CD14-positive monocyte (primary cell): Measurements from ENCODE around the gene NAP1L1. TPM values are rescaled to one million over a fixed set of nuclear protein-coding genes. Genes with fewer than 3 reads are reported as not detected.

Experiments
- DNase-seq, 3 donors: peaks; one replicate each; pipeline ENCODE4 v3.0.0-alpha.2; 2011 to 2022
- H2AFZ ChIP-seq: 2 replicates; pipeline ENCODE4 v1.6.0; 2012; ENCODE audit warnings: mild to moderate bottlenecking, low read depth, low read length, inconsistent platforms; ENCODE audit not compliant: insufficient read depth, poor library complexity, severe bottlenecking
- H3K27ac ChIP-seq, 2 donors: 1 replicate in 1 of 2; 2 replicates in 1 of 2; pipeline ENCODE4 v1.5.1; 2012 to 2013; ENCODE audit warnings: low read length in 2 of 2, control low read depth in 1 of 2, inconsistent platforms in 1 of 2, low read depth in 1 of 2, mild to moderate bottlenecking in 1 of 2
- H3K27me3 ChIP-seq, 2 donors: one replicate each; pipeline versions ENCODE4 v1.6.0 to v1.6.1; 2011 to 2013; ENCODE audit warnings: low read length in 2 of 2; ENCODE audit not compliant: control insufficient read depth in 2 of 2, insufficient read depth in 2 of 2
- H3K36me3 ChIP-seq, 2 donors: replicated peaks in 1 of 2; 1 replicate in 1 of 2; 2 replicates in 1 of 2; pipeline versions ENCODE4 v1.5.1 to v1.6.1; 2012 to 2013; ENCODE audit warnings: low read length in 2 of 2, control low read depth in 1 of 2, inconsistent platforms in 1 of 2, mild to moderate bottlenecking in 1 of 2; ENCODE audit not compliant: insufficient read depth in 2 of 2, control insufficient read depth in 1 of 2
- H3K4me1 ChIP-seq, 2 donors: 1 replicate in 1 of 2; 2 replicates in 1 of 2; pipeline versions ENCODE4 v1.5.1 to v1.6.1; 2012 to 2013; ENCODE audit warnings: low read length in 2 of 2, control low read depth in 1 of 2, inconsistent platforms in 1 of 2, mild to moderate bottlenecking in 1 of 2, moderate library complexity in 1 of 2; ENCODE audit not compliant: insufficient read depth in 2 of 2, control insufficient read depth in 1 of 2
- H3K4me2 ChIP-seq: replicated peaks from 2 replicates; pipeline ENCODE3; 2012; ENCODE audit warnings: low read length, moderate library complexity, mild to moderate bottlenecking; ENCODE audit not compliant: poor library complexity, severe bottlenecking; ENCODE audit errors: extremely low read depth
- H3K4me3 ChIP-seq, 3 experiments: fragments of 200-600 bp in 1 of 3; sonication (generic) in 1 of 3; replicated peaks in 1 of 3; 1 replicate in 2 of 3; 2 replicates in 1 of 3; pipeline ENCODE4 v1.5.1; 2011 to 2013; ENCODE audit warnings: low read length in 3 of 3, mild to moderate bottlenecking in 3 of 3, control low read depth in 2 of 3, low read depth in 2 of 3, inconsistent platforms in 1 of 3, moderate library complexity in 1 of 3
- H3K79me2 ChIP-seq: 2 replicates; pipeline ENCODE4 v1.6.0; 2012; ENCODE audit warnings: mild to moderate bottlenecking, control low read depth, inconsistent platforms, low read length, moderate library complexity; ENCODE audit not compliant: insufficient read depth
- H3K9ac ChIP-seq: 2 replicates; pipeline ENCODE4 v1.6.0; 2017; ENCODE audit warnings: low read length, mild to moderate bottlenecking; ENCODE audit not compliant: insufficient read depth, poor library complexity, severe bottlenecking
- H3K9me3 ChIP-seq, 2 donors: replicated peaks in 1 of 2; 1 replicate in 1 of 2; 2 replicates in 1 of 2; pipeline versions ENCODE4 v1.5.1 to v1.6.1; 2012 to 2013; ENCODE audit warnings: low read length in 2 of 2, control low read depth in 1 of 2; ENCODE audit not compliant: control insufficient read depth in 1 of 2, insufficient read depth in 1 of 2
- H4K20me1 ChIP-seq: 2 replicates; pipeline ENCODE4 v1.6.0; 2012; ENCODE audit warnings: mild to moderate bottlenecking, low read length, control low read depth, moderate library complexity; ENCODE audit not compliant: insufficient read depth
- H3K27ac Mint-ChIP-seq, 7 donors: one replicate each; pipeline ENCODE4 v1.8.0; 2020; ENCODE audit warnings: mild to moderate bottlenecking in 7 of 7, mixed read lengths in 7 of 7, moderate library complexity in 6 of 7, inconsistent platforms in 2 of 7
- H3K27me3 Mint-ChIP-seq, 3 donors: one replicate each; pipeline ENCODE4 v1.8.0; 2021 to 2022; ENCODE audit warnings: low read depth in 3 of 3, mild to moderate bottlenecking in 3 of 3, mixed read lengths in 3 of 3, moderate library complexity in 3 of 3, inconsistent platforms in 1 of 3
- H3K36me3 Mint-ChIP-seq, 2 donors: one replicate each; pipeline ENCODE4 v1.8.0; 2020; ENCODE audit warnings: mixed read lengths in 2 of 2, inconsistent platforms in 1 of 2, mild to moderate bottlenecking in 1 of 2
- H3K4me1 Mint-ChIP-seq: one replicate; pipeline ENCODE4 v1.8.0; 2020; ENCODE audit warnings: mild to moderate bottlenecking, mixed read lengths
- H3K4me3 Mint-ChIP-seq, 2 donors: one replicate each; pipeline ENCODE4 v1.8.0; 2020; ENCODE audit warnings: mild to moderate bottlenecking in 2 of 2, mixed read lengths in 2 of 2, moderate library complexity in 1 of 2
- H3K9me3 Mint-ChIP-seq, 7 donors: one replicate each; pipeline ENCODE4 v1.8.0; 2020 to 2022; ENCODE audit warnings: mixed read lengths in 7 of 7, mild to moderate bottlenecking in 6 of 7, moderate library complexity in 6 of 7, inconsistent platforms in 2 of 7
- WGBS: methylation state at CpG from one replicate; pipeline ENCODE4 v1.1.5; 2013; ENCODE audit warnings: missing lambda C conversion rate; ENCODE audit not compliant: insufficient coverage; 5-methylcytosine and 5-hydroxymethylcytosine counted together
- intact Hi-C, 2 donors: fragments of 100-400 bp; cut with micrococcal nuclease; formaldehyde crosslinking; loops; one replicate each; pipeline versions ENCODE4 v1.15.0 to v1.15.1; 2023
- polyA plus RNA-seq, 3 donors: library from polyadenylated mRNA; depleted of rRNA in 1 of 3; unstranded in 2 of 3; stranded (reverse) in 1 of 3; fragments of 300-500 nt in 2 of 3; fragments of >200 nt in 1 of 3; fragmentation: Illumina TruSeq in 2 of 3; gene quantifications; 1 replicate in 2 of 3; 2 replicates in 1 of 3; pipeline ENCODE4 v1.2.3, GENCODE V29; 2012 to 2021
- TF ChIP-seq, protein P1 (sequence below): fragments of 200-600 bp; IDR thresholded peaks from one replicate; pipeline ENCODE4 v1.8.0; 2022; ENCODE audit warnings: antibody characterized with exemption, mild to moderate bottlenecking

The NAP1L1 gene
- polyA plus RNA-seq, 3 donors = 98.3 to 164 (median 111) TPM

DNA sequence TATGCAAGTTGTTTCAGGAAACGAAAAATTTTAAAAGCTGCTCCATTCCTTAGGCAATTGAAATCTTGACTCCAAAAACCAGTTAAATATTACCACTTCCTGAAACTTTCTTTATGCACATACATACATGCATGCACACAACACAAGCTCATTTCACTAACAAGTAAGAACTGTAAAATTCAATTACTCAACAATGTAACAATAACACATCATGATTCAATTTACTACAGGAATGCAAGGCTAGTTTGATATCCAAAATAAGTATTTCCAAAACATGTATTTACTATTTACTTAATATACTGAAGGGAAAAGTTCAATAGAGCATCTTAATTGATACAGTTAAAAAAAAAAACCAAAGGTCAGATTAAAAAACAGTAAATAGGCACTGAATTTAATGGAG lies 19.6 kb downstream of the NAP1L1 start:
- 100% methylated on average over 1 of the region's 1 CpG for WGBS
- H3K36me3 ChIP-seq = peaks cover 50 to 84% of the 10 kb centered on the region in 2 donors
- no peak overlapping the region for H2AFZ ChIP-seq
- no peak overlapping the region for H3K9ac ChIP-seq
- no peaks in the 10 kb centered on the region for H3K4me1 ChIP-seq
- H3K27ac ChIP-seq = no peak overlapping the region
- H3K79me2 ChIP-seq = peaks cover 70% of the 10 kb centered on the region
- DNase-seq = no peak
- intact Hi-C loops = no loop called here
- no peak overlapping the region for H3K4me3 ChIP-seq
- no peak overlapping the region for H3K4me2 ChIP-seq
- H3K9me3 Mint-ChIP-seq = peaks cover 8 to 18% (median 13%) of the 10 kb centered on the region in 7 donors
- H3K27me3 Mint-ChIP-seq = no peaks in the 10 kb centered on the region
- peaks cover 63 to 81% of the 10 kb centered on the region in 2 donors for H3K36me3 Mint-ChIP-seq
- H3K4me3 Mint-ChIP-seq = no peak overlapping the region
- TF ChIP-seq, protein P1, sequence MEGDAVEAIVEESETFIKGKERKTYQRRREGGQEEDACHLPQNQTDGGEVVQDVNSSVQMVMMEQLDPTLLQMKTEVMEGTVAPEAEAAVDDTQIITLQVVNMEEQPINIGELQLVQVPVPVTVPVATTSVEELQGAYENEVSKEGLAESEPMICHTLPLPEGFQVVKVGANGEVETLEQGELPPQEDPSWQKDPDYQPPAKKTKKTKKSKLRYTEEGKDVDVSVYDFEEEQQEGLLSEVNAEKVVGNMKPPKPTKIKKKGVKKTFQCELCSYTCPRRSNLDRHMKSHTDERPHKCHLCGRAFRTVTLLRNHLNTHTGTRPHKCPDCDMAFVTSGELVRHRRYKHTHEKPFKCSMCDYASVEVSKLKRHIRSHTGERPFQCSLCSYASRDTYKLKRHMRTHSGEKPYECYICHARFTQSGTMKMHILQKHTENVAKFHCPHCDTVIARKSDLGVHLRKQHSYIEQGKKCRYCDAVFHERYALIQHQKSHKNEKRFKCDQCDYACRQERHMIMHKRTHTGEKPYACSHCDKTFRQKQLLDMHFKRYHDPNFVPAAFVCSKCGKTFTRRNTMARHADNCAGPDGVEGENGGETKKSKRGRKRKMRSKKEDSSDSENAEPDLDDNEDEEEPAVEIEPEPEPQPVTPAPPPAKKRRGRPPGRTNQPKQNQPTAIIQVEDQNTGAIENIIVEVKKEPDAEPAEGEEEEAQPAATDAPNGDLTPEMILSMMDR = no peak
- no peak overlapping the region for H3K27ac Mint-ChIP-seq
- H3K27me3 ChIP-seq = no peaks in the 10 kb centered on the region
- H4K20me1 ChIP-seq = peaks cover 29% of the 10 kb centered on the region
- H3K9me3 ChIP-seq = peaks cover 0 to 12% of the 10 kb centered on the region in 2 donors
- peaks cover 7% of the 10 kb centered on the region for H3K4me1 Mint-ChIP-seq

DNA sequence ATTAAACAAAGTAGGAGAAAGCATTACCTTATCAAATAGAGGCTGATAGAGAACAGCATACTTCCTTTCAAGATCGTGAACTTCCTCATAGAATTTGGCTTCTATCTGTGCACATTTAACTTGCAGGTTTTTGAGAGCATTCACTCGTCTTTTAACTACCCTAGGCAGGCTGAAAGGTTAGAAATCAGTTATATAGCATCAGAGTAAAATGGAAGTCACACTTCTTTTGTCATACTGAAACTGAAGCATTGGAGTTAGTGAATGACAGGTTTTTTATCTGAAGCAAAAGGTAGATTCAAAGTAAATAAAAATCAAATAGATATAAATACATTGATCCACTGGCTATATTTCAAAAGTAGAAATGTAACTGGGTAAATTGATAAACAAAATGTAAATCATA lies 24.4 kb downstream of the NAP1L1 start:
- H4K20me1 ChIP-seq = peaks cover 22% of the 10 kb centered on the region
- TF ChIP-seq, protein P1 = no peak
- no peaks in the 10 kb centered on the region for H3K27me3 Mint-ChIP-seq
- intact Hi-C loops = no loop called here
- peak overlapping the region in 2 of 7 donors; percentile 11 to 33 for H3K27ac Mint-ChIP-seq
- no peak overlapping the region for H3K27ac ChIP-seq
- peaks cover 0 to 6% of the 10 kb centered on the region in 2 donors for H3K9me3 ChIP-seq
- H3K36me3 Mint-ChIP-seq = peaks cover 64 to 86% of the 10 kb centered on the region in 2 donors
- H3K4me1 ChIP-seq = no peaks in the 10 kb centered on the region
- H3K79me2 ChIP-seq = peaks cover 34% of the 10 kb centered on the region
- H3K4me3 Mint-ChIP-seq = no peak overlapping the region
- no peak overlapping the region for H3K4me2 ChIP-seq
- H3K4me1 Mint-ChIP-seq = peaks cover 5% of the 10 kb centered on the region
- H3K9ac ChIP-seq = no peak overlapping the region
- no peaks in the 10 kb centered on the region for H3K27me3 ChIP-seq
- H3K4me3 ChIP-seq = no peak overlapping the region
- peaks cover 55 to 95% of the 10 kb centered on the region in 2 donors for H3K36me3 ChIP-seq
- no peak for DNase-seq
- no CpG with 5 or more reads among the region's 2 CpGs for WGBS
- peaks cover 1 to 10% (median 6%) of the 10 kb centered on the region in 7 donors for H3K9me3 Mint-ChIP-seq
- no peak overlapping the region for H2AFZ ChIP-seq
